Dendritic cell treated with granulocyte-macrophage colony-stimulating factor and Interleukin-4, amounts not matched to agents 40 ng/mL and 50 ng/mL, for 4 days (primary cell): ENCODE results near the gene MAGI3.

Source experiments
- H3K27ac Mint-ChIP-seq: one replicate; pipeline ENCODE4 v1.8.0; 2022; ENCODE audit warnings: mild to moderate bottlenecking, mixed read lengths
- H3K27me3 Mint-ChIP-seq: one replicate; pipeline ENCODE4 v1.8.0; 2022; ENCODE audit warnings: mild to moderate bottlenecking, mixed read lengths
- H3K36me3 Mint-ChIP-seq: one replicate; pipeline ENCODE4 v1.8.0; 2022; ENCODE audit warnings: low read depth, mixed read lengths
- H3K4me1 Mint-ChIP-seq: one replicate; pipeline ENCODE4 v1.8.0; 2022; ENCODE audit warnings: low read depth, mixed read lengths
- H3K4me3 Mint-ChIP-seq: one replicate; pipeline ENCODE4 v1.8.0; 2022; ENCODE audit warnings: mild to moderate bottlenecking, moderate library complexity, mixed read lengths
- H3K9me3 Mint-ChIP-seq: one replicate; pipeline ENCODE4 v1.8.0; 2022; ENCODE audit warnings: mixed read lengths
- intact Hi-C: fragments of 100-400 bp; cut with micrococcal nuclease; formaldehyde crosslinking; loops from one replicate; pipeline ENCODE4 v1.15.0; 2022

The MAGI3 gene

DNA sequence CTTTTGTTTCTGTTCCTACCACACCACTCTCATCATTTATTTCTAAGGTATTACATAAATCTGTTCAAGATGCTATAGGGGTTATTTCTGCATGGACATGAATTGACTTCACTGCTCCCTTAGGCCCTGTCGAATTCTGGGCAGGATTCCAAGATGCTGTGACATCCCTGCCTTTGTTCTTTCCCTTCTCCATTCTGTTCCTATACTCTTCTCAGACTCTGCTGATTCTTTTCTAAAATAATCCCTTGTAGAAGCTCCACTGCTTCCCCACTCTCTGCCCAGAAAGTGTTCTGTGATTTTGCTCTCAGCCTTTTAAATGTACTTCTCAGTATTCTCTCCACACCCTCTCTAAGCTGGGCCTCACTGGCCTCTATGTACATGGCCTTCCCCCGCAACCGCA is 269.8 kb downstream of the MAGI3 start:
- no peak overlapping the region for H3K4me3 Mint-ChIP-seq
- intact Hi-C loops, result no loop called here
- H3K9me3 Mint-ChIP-seq, result no peaks in the 10 kb centered on the region
- peaks cover 15% of the 10 kb centered on the region for H3K27me3 Mint-ChIP-seq
- H3K4me1 Mint-ChIP-seq, result peaks cover 26% of the 10 kb centered on the region
- H3K27ac Mint-ChIP-seq, result no peak overlapping the region
- H3K36me3 Mint-ChIP-seq, result no peaks in the 10 kb centered on the region

DNA sequence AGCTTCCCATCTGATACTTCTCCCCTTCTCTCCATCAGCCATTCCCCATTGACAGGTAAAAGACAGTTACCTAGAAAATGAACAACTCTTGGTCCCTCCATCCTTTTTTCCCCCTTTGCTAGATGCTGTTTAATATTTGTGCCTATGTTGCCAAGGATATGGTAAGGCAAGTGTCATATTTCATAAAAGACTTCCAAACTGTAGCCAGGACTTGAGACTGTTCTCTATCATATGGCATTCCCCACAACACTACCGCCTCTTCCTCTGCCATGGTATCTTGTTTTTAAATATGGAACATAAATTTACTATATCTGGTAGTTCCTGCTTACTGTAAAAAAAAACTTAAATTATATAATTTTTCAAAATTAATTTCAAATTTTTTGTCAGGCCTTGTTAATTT is 271.8 kb downstream of the MAGI3 start:
- H3K4me3 Mint-ChIP-seq, result no peak overlapping the region
- H3K9me3 Mint-ChIP-seq, result no peaks in the 10 kb centered on the region
- H3K27me3 Mint-ChIP-seq, result peaks cover 17% of the 10 kb centered on the region
- peaks cover 29% of the 10 kb centered on the region for H3K4me1 Mint-ChIP-seq
- no peak overlapping the region for H3K27ac Mint-ChIP-seq
- no peaks in the 10 kb centered on the region for H3K36me3 Mint-ChIP-seq
- intact Hi-C loops, result no loop called here

DNA sequence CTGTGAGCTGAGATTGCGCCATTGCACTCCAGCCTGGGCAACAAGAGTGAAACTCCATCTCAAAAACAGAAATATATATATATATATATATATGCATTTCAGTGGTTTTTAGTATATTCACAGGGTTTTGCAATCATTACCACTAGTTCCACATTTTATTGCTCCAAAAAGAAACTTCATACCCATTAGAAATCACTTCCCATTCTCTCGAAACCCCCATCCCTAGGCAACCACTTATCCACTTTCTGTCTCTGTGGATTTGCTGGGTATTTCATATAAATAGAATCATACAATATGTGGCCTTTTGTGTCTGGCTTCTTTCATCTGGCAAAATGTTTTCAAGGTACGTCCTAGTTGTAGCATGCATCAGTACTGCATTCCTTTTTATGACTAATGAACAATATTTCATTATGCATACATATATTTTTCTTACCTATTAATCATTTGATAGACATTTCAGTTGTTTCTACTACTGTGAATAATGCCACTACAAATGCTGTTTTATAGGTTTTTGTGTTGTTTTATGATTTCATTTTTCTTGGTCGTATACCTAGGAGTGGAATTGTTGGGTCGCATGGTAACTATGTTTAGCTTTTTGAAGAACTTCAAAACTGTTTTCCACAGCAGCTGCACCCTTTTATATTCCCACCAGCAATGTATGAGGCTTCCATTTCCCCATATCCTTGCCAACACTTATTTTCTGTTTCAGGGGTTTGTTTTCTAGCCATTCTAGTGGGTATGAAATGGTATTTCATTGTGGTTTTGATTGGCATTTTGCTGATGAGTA is 273.0 kb downstream of the MAGI3 start:
- H3K9me3 Mint-ChIP-seq, result no peaks in the 10 kb centered on the region
- no peak overlapping the region for H3K27ac Mint-ChIP-seq
- intact Hi-C loops, result no loop called here
- H3K27me3 Mint-ChIP-seq, result peaks cover 21% of the 10 kb centered on the region
- H3K4me1 Mint-ChIP-seq, result peaks cover 29% of the 10 kb centered on the region
- H3K36me3 Mint-ChIP-seq, result no peaks in the 10 kb centered on the region
- no peak overlapping the region for H3K4me3 Mint-ChIP-seq

DNA sequence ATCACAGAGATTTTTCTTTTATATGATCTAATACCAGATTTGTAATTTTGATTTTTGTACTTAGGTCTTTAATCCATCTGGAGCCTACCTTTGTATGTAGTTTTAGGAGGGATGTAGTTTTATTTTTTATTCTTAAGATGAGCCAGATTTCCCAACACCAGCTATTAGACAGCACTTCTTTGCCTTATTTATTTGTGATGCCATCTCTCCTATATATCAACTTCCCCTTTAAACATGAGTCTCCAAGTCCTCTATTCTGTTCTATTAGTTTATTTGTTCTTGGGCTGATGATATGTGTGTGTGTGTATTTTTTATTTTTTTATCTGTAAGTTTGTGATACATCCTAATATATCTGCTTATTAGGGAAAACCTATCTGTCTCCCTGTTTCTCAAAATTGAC is 274.8 kb downstream of the MAGI3 start:
- H3K36me3 Mint-ChIP-seq, result no peaks in the 10 kb centered on the region
- H3K4me1 Mint-ChIP-seq, result peaks cover 26% of the 10 kb centered on the region
- H3K4me3 Mint-ChIP-seq, result no peak overlapping the region
- H3K9me3 Mint-ChIP-seq, result no peaks in the 10 kb centered on the region
- intact Hi-C loops, result no loop called here
- peaks cover 21% of the 10 kb centered on the region for H3K27me3 Mint-ChIP-seq
- H3K27ac Mint-ChIP-seq, result no peak overlapping the region

DNA sequence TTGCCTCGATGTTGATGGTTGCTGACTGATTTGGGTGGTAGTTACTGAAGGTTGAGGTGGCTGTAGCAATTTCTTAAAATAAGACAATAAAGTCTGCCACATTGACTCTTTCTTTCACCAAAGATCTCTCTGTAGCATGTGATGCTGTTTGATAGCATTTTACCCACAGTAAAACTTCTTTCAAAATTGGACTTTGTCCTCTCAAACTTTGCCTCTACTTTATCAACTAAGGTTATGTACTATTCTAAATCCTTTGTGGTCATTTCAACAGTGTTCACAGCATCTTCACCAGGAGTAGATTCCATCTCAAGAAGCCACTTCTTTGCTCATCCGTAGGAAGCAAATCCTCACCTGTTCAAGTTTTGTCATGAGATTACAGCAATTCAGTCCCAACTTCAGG is 275.8 kb downstream of the MAGI3 start:
- no peak overlapping the region for H3K4me3 Mint-ChIP-seq
- no peaks in the 10 kb centered on the region for H3K9me3 Mint-ChIP-seq
- intact Hi-C loops, result no loop called here
- no peak overlapping the region for H3K27ac Mint-ChIP-seq
- H3K4me1 Mint-ChIP-seq, result peaks cover 21% of the 10 kb centered on the region
- no peaks in the 10 kb centered on the region for H3K36me3 Mint-ChIP-seq
- H3K27me3 Mint-ChIP-seq, result peaks cover 18% of the 10 kb centered on the region

DNA sequence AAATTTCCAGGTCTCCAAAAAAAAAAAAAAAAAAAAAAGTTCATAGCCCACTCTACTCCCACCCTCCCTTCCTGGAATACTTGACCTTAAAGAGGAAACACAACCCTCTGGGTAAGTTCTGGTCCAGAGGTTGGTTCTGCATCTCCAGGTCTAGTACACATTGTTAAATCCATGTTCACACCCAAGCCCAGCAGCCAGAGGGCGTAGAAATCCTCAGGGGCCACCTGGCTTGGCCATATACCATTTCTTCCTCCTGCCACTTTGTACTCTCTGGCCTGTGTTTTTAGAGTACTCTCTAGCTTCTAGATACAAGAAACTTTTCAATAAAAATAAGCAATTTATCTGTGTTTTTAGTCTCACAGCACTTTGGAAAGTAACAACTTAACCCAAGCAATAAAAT is 279.7 kb downstream of the MAGI3 start:
- peaks cover 13% of the 10 kb centered on the region for H3K27me3 Mint-ChIP-seq
- intact Hi-C loops, result no loop called here

DNA sequence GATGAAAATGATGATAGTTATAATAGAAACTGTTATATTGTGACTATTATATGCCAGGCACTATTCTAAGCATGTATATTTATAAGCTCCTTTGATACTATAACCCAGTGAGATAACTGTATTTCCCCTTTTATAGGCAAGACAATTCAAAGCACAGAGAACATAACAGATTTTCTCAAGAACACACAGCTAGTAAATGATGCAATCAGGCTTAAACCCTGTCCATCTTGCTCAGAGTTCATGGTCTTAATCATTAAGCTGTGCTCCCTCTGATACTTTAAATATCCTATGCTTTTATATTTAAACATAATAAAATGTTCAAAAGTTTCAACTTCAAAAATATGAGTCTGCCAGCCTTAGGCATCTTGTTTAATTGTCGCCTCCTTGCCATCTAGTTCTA is 280.3 kb downstream of the MAGI3 start:
- Mint-ChIP-seq H3K36me3 (no peaks in the 10 kb centered on the region), H3K27ac (no peak overlapping the region), H3K4me3 (no peak overlapping the region), H3K4me1 (peaks cover 12% of the 10 kb centered on the region), H3K27me3 (peaks cover 16% of the 10 kb centered on the region), H3K9me3 (no peaks in the 10 kb centered on the region)
- intact Hi-C loops, result no loop called here

More for the DNA sequence above, 279.7 kb downstream of the MAGI3 start:
- Mint-ChIP-seq H3K4me1 (peaks cover 9% of the 10 kb centered on the region), H3K4me3 (no peak overlapping the region), H3K36me3 (no peaks in the 10 kb centered on the region), H3K9me3 (no peaks in the 10 kb centered on the region), H3K27ac (no peak overlapping the region)

DNA sequence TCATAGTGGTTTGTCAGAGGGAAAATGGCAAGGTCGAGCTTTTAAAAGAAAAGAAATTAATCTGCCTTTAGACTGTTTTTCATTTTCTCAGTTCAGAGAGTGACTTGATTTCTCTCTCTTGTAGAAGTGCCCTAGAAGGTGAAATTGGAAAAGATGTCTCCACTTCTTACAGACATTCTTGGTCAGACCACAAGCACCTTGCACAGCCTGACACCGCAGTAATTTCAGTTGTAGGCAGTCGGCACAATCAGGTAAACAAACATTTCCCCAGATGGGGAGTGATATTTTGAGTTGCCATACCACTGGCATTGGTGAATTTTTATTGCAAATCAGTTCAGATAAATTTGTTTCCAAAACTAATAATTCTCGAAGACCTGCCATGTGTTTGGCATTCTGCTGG is 282.2 kb downstream of the MAGI3 start:
- H3K4me1 Mint-ChIP-seq, result peaks cover 13% of the 10 kb centered on the region
- no peak overlapping the region for H3K27ac Mint-ChIP-seq
- peaks cover 14% of the 10 kb centered on the region for H3K27me3 Mint-ChIP-seq
- no peak overlapping the region for H3K4me3 Mint-ChIP-seq
- no peaks in the 10 kb centered on the region for H3K36me3 Mint-ChIP-seq
- no peaks in the 10 kb centered on the region for H3K9me3 Mint-ChIP-seq
- intact Hi-C loops, result no loop called here

DNA sequence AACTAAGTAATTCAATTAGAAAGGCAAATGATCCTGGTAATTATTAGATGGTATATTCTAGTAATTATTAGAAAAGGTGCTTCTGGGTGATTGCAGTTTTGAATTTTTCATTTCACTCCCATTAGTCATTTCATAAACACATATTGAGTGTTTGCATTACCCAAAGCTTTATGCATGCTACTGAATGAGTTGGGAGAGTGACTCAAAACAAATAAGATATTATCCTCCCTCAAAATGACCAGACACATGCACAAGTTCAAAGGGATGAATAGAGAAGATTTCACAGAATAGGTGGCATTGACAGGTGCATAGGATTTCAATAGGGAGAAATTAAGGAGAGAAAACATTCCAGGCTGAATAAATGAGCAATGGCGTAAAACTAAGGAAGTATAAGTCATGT is 284.3 kb downstream of the MAGI3 start:
- intact Hi-C loops, result no loop called here
- peaks cover 8% of the 10 kb centered on the region for H3K27me3 Mint-ChIP-seq
- peaks cover 13% of the 10 kb centered on the region for H3K4me1 Mint-ChIP-seq
- no peaks in the 10 kb centered on the region for H3K36me3 Mint-ChIP-seq
- no peaks in the 10 kb centered on the region for H3K9me3 Mint-ChIP-seq
- H3K4me3 Mint-ChIP-seq, result no peak overlapping the region
- H3K27ac Mint-ChIP-seq, result no peak overlapping the region

DNA sequence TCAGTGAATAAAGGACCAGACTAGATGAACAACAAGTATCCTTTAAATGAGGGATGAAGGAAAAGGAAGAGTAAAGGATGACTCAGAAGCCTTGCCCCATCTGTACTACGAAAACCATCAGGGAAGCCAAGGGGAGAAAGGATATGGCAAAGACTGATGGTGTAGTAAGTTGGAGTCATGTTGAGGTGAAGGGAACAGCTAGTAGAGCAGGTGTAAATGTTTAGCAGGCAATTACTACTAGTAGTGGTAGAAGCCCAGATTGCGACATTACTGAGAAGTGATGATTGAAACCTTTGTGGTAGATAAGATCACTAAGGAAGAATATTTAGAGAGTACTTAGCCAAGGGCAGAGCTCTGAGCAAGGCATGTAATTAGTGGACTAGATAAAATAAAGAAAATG is 285.0 kb downstream of the MAGI3 start:
- Mint-ChIP-seq H3K27ac (no peak overlapping the region), H3K4me1 (peaks cover 13% of the 10 kb centered on the region), H3K27me3 (peaks cover 8% of the 10 kb centered on the region), H3K9me3 (no peaks in the 10 kb centered on the region), H3K4me3 (no peak overlapping the region), H3K36me3 (no peaks in the 10 kb centered on the region)
- intact Hi-C loops, result loop anchor here (5.0 kb wide), 2 partner anchors 283 to 958 kb away; partner anchors contain the start of genes MAGI3 and PPM1J

DNA sequence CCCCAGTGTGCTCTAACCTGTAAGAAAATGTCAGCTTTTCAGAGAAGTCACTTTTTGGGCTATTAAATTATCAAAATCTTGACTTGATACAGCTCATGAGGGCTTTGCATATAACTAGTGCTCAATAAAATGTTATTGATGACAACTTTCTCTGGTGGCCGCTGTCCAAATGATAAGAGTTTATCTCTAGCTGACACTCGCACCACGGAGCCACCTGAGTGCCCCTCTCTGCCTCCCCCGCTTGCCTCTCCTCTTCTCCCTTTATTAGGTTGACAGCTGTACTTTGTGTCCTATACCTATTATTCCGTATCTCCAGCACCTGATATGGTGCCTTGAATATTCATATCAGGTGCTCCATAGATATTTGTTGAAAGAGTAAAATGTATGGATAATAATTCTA is 286.2 kb downstream of the MAGI3 start:
- Mint-ChIP-seq H3K9me3 (no peaks in the 10 kb centered on the region), H3K27me3 (peaks cover 8% of the 10 kb centered on the region), H3K4me1 (peaks cover 18% of the 10 kb centered on the region), H3K36me3 (no peaks in the 10 kb centered on the region), H3K4me3 (no peak overlapping the region), H3K27ac (no peak overlapping the region)
- intact Hi-C loops, result loop anchor here (5.0 kb wide), 2 partner anchors 284 to 959 kb away; partner anchors contain the start of genes MAGI3 and PPM1J

DNA sequence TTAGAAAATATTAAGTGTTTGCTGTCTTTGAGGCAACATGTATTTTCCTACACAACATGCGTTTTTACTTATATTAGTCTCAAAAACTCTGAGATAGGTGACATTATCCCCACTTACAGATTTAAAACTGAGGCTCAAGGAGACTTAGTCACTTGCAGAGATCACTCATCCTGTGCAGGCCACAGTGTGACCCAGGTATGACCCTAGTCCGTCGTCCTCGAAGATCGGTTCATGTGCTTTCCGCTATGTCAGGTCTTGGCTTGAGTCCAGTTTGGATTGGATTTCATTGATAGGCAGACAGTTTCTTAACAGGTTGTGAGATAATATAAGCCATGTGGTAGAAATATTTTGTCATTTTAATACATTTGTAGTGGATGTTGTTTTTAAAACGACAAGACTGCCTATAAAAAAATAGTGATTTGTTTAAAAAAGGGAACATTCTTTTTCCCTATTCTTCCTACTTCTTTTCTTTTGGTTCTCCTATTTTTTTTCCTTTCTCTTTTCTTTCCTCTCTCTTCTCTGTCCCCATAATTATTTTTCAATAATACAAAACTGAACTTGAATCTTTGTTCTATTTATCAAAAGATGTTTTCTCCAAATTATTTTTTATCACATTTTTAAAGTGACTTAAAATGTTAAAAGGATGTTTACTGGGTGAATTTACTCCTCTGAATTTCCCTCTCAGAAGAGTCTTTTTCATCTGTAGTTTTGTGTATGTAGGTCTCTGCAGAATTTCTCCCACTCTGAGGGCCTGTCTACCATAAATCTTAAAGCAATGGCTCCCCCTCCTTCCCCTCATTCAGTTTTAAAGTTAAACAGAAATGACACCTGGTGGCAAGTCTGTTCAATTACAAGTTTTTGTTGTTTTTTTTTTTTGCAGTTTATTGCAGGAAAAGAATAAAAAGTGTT is 287.2 kb downstream of the MAGI3 start:
- no peak overlapping the region for H3K4me3 Mint-ChIP-seq
- peaks cover 23% of the 10 kb centered on the region for H3K4me1 Mint-ChIP-seq
- H3K27me3 Mint-ChIP-seq, result peaks cover 5% of the 10 kb centered on the region
- intact Hi-C loops, result loop anchor here (2.0 to 5.0 kb wide), 3 partner anchors 285 to 960 kb away; partner anchors contain the start of genes MAGI3 and PPM1J
- H3K9me3 Mint-ChIP-seq, result no peaks in the 10 kb centered on the region
- no peak overlapping the region for H3K27ac Mint-ChIP-seq
- H3K36me3 Mint-ChIP-seq, result no peaks in the 10 kb centered on the region

DNA sequence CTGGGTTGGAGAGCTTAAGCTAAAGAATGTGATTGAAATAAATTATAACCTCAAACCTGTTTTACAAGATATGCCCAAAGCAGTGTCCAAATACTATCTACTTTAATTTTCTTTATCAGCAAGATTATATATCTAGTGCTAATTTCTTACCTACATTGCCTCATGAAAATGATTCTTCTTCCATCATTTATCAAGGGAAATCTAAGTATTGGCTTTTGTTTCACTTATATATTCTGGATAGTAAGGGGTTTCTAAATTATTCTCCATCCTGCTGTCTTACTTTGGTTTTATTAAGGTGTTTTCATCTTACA is 287.8 kb downstream of the MAGI3 start:
- intact Hi-C loops, result loop anchor here (2.0 to 5.0 kb wide), 3 partner anchors 286 to 961 kb away; partner anchors contain the start of genes MAGI3 and PPM1J
- H3K4me3 Mint-ChIP-seq, result no peak overlapping the region

DNA sequence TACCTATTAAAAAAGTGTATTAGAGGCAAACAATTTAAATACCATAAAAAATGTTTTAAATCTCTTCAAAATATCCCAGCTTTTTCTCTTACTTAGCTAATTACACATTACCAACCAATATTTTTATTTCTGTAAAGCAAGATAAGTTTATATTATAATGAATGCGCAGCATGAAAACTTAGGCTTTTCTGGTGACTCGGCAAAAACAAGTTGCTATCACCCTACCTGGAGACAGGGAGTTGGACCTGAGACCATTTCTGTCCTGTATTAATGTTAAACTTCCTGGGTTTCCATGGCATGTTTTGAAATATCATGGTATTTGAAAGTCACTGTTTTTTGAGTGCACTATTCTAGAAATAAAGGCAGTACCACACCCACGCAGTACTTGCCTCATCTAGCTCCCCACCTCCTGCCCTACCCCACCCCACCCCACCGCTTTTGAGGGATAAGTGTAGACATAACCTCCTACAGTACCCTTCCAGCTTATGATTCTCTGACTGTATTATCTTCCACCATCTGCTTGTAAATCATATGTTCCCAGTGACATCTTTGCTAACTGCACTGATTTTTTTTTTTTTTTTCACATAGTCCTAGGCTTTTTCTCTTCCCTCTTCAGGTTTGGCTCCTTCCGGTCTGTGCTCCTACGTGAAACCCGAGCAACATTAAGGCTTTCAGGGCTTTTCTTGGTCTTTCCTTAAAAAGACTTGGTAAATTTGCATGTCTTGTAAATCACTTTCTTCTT is 291.5 kb downstream of the MAGI3 start:
- H3K27ac Mint-ChIP-seq, result no peak overlapping the region
- no peaks in the 10 kb centered on the region for H3K36me3 Mint-ChIP-seq
- no peaks in the 10 kb centered on the region for H3K27me3 Mint-ChIP-seq
- H3K4me1 Mint-ChIP-seq, result peaks cover 26% of the 10 kb centered on the region
- no peak overlapping the region for H3K4me3 Mint-ChIP-seq
- H3K9me3 Mint-ChIP-seq, result no peaks in the 10 kb centered on the region
- intact Hi-C loops, result no loop called here

More for the DNA sequence above, 287.8 kb downstream of the MAGI3 start:
- peaks cover 27% of the 10 kb centered on the region for H3K4me1 Mint-ChIP-seq
- peaks cover 5% of the 10 kb centered on the region for H3K27me3 Mint-ChIP-seq
- H3K36me3 Mint-ChIP-seq, result no peaks in the 10 kb centered on the region
- H3K27ac Mint-ChIP-seq, result no peak overlapping the region
- H3K9me3 Mint-ChIP-seq, result no peaks in the 10 kb centered on the region
